Measurements from ENCODE around the gene MYL10.

DNA sequence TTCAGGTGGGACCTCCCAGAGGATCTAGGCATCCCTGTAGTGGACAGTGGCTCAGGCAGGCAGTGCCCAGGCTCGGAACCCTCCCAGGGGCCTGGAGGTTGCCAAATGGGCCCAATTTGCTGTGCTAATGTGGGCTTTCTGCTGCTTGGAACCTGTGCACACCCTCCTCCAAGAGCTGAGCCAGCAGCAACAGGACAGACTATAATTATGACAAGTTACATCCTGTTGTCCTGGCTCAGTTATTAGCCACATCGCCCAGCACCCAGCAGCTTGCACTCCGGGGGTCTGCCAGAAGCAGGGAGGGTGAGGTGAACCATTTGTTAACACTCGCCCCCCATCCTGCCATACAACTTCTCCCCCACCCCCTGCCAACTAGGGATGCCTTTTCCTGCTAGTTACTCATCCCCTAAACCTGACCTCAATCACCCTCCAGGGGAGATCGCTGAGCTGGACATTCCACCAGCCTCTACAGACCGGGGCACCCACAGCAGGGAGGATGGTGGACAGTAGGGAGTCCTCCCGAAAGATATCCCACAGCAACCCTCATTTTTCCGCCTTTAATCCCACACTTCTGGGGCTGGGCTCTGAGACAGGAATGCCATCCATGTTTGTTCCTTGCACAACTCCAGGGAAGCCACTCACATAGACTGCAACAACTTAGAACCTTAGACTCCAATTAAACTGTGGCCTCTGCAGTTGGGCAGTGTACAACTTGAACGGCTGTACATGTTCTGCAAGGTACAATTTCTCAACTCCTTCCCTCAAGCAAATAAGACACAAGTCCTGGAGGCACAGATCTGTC is 7.9 kb upstream of the MYL10 start:
- TF ChIP-seq ZNF274 (IDR thresholded peaks at IDR 0.05; ENCODE audit: low read depth, low read length) (no peak), SUZ12 (IDR thresholded peaks at IDR 0.05; ENCODE audit: extremely low read depth, insufficient read depth, insufficient read length) (no peak), YY1 (IDR thresholded peaks at IDR 0.05; ENCODE audit: insufficient read depth, insufficient read length) (no peak)

Data from NT2/D1 (cell line).